Measurements from ENCODE around the gene PFDN4.
A peak's percentile ranks its signal among the peaks of the same experiment; 100 is the strongest.

Gene PFDN4

DNA sequence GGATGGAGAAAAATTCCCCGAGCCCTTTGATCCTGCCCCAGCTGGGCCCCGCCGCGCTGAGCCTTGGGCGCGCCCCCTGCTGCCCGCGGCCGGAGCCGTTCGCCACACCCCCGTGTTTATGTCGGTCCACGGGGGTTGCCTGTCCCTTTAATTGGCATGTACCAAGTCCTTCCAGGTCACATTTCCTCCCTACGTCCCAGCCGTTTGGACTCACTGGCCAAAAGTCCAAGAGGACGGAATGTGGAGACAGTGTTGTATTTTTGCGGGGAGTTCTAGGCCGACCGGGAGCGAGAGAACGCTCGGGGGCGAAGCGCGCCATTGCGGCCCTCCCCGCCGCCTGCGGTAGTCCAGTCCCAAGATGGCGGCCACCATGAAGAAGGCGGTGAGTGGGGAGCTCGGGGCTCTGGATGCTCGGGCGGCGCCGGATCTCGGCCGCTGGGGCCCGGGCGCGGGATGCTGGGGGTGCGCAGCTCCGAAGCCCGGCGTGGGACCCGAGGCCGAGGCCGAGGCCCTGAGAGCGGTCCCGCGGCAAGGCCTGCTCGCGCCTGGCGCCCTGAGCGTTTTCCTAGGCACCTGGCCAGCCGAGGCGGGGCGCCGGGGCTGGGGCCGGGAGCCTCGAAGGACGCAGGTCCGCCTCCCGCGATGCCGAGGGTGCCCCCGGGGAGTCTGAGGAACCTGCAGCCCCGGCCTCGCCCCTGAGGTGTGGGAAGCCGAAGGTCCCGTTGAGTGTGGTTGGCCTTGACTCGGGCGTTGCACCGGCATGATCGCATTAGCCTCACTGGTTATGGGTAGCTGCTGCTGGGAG lies at the start of gene PFDN4:
TSS of gene PFDN4 (plus strand) at position 345 of the 805 bp plus-strand sequence. CDS start at position 359, 14 bp downstream.
- Histone ChIP-seq H3K9me3 (ENCODE audit: control insufficient read depth, low read length) (no peaks in the 10 kb centered on the region), H3K4me1 (ENCODE audit: control insufficient read depth, insufficient read depth, low read length) (peaks cover 4% of the 10 kb centered on the region), H3K27me3 (ENCODE audit: control insufficient read depth, insufficient read depth, low read length) (no peaks in the 10 kb centered on the region), H3K4me3 (ENCODE audit: low read length) (peak within 1 kb of the TSS; percentile 80), H3K9ac (ENCODE audit: low read length) (peak within 1 kb of the TSS; percentile 98), H3K36me3 (ENCODE audit: control insufficient read depth, insufficient read depth, low read length) (no peaks in the 10 kb centered on the region)

- no peaks in the 10 kb centered on the region for H3K9me3 ChIP-seq (ENCODE audit: control insufficient read depth, low read length)
- H3K4me1 ChIP-seq (ENCODE audit: control insufficient read depth, insufficient read depth, low read length) = no peaks in the 10 kb centered on the region
- H3K9ac ChIP-seq (ENCODE audit: low read length) = no peak overlapping the region
- H3K4me3 ChIP-seq (ENCODE audit: low read length) = no peak overlapping the region
- no peaks in the 10 kb centered on the region for H3K36me3 ChIP-seq (ENCODE audit: control insufficient read depth, insufficient read depth, low read length)
- no peaks in the 10 kb centered on the region for H3K27me3 ChIP-seq (ENCODE audit: control insufficient read depth, insufficient read depth, low read length)
Measured at GRCh38 chr20:54158226-54158625, 49.7 kb upstream of the PFDN4 start.

GRCh38 chr20:54158856-54159418 lies 49.0 kb upstream of the PFDN4 start:
- Histone ChIP-seq H3K4me3 (ENCODE audit: low read length) (no peak overlapping the region), H3K36me3 (ENCODE audit: control insufficient read depth, insufficient read depth, low read length) (no peaks in the 10 kb centered on the region), H3K9ac (ENCODE audit: low read length) (no peak overlapping the region), H3K9me3 (ENCODE audit: control insufficient read depth, low read length) (no peaks in the 10 kb centered on the region), H3K27me3 (ENCODE audit: control insufficient read depth, insufficient read depth, low read length) (no peaks in the 10 kb centered on the region), H3K4me1 (ENCODE audit: control insufficient read depth, insufficient read depth, low read length) (no peaks in the 10 kb centered on the region)

GRCh38 chr20:54160065-54161007 lies 47.6 kb upstream of the PFDN4 start:
- H3K9ac ChIP-seq (ENCODE audit: low read length) = no peak overlapping the region
- H3K9me3 ChIP-seq (ENCODE audit: control insufficient read depth, low read length) = no peaks in the 10 kb centered on the region
- H3K4me3 ChIP-seq (ENCODE audit: low read length) = no peak overlapping the region
- H3K27me3 ChIP-seq (ENCODE audit: control insufficient read depth, insufficient read depth, low read length) = no peaks in the 10 kb centered on the region
- H3K4me1 ChIP-seq (ENCODE audit: control insufficient read depth, insufficient read depth, low read length) = no peaks in the 10 kb centered on the region
- H3K36me3 ChIP-seq (ENCODE audit: control insufficient read depth, insufficient read depth, low read length) = no peaks in the 10 kb centered on the region

GRCh38 chr20:54161008-54161820 lies 46.7 kb upstream of the PFDN4 start:
- Histone ChIP-seq H3K36me3 (ENCODE audit: control insufficient read depth, insufficient read depth, low read length) (no peaks in the 10 kb centered on the region), H3K9ac (ENCODE audit: low read length) (no peak overlapping the region), H3K4me1 (ENCODE audit: control insufficient read depth, insufficient read depth, low read length) (no peaks in the 10 kb centered on the region), H3K9me3 (ENCODE audit: control insufficient read depth, low read length) (no peaks in the 10 kb centered on the region), H3K4me3 (ENCODE audit: low read length) (no peak overlapping the region), H3K27me3 (ENCODE audit: control insufficient read depth, insufficient read depth, low read length) (no peaks in the 10 kb centered on the region)

- Histone ChIP-seq H3K27me3 (ENCODE audit: control insufficient read depth, insufficient read depth, low read length) (no peaks in the 10 kb centered on the region), H3K9ac (ENCODE audit: low read length) (no peak overlapping the region)
Measured at GRCh38 chr20:54161821-54162149, 46.1 kb upstream of the PFDN4 start.

GRCh38 chr20:54162378-54163009 lies 45.4 kb upstream of the PFDN4 start:
- no peaks in the 10 kb centered on the region for H3K9me3 ChIP-seq (ENCODE audit: control insufficient read depth, low read length)
- no peak overlapping the region for H3K4me3 ChIP-seq (ENCODE audit: low read length)
- H3K4me1 ChIP-seq (ENCODE audit: control insufficient read depth, insufficient read depth, low read length) = no peaks in the 10 kb centered on the region
- no peak overlapping the region for H3K9ac ChIP-seq (ENCODE audit: low read length)
- no peaks in the 10 kb centered on the region for H3K27me3 ChIP-seq (ENCODE audit: control insufficient read depth, insufficient read depth, low read length)
- H3K36me3 ChIP-seq (ENCODE audit: control insufficient read depth, insufficient read depth, low read length) = no peaks in the 10 kb centered on the region

More at GRCh38 chr20:54161821-54162149, 46.1 kb upstream of the PFDN4 start:
- Histone ChIP-seq H3K4me1 (ENCODE audit: control insufficient read depth, insufficient read depth, low read length) (no peaks in the 10 kb centered on the region), H3K4me3 (ENCODE audit: low read length) (no peak overlapping the region), H3K36me3 (ENCODE audit: control insufficient read depth, insufficient read depth, low read length) (no peaks in the 10 kb centered on the region), H3K9me3 (ENCODE audit: control insufficient read depth, low read length) (no peaks in the 10 kb centered on the region)

DNA sequence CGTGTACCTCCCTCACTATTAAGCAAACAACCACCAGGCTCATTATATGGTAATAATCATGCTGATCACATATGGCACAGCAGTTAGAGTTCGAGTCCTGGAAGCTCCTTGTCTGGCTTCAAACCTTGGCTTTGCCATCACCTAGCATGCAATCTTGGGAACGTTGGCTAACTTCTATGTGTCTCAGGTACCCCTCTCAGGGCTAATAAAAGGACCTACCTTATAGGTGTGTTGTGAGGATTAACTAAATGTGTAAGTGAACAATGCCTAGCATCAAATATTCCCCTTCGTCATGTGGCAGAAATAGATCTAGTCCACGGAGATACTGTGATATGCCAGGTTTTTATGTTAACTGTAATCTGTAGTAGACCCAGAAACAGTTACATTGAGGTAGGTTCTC lies 44.5 kb upstream of the PFDN4 start:
- no peaks in the 10 kb centered on the region for H3K4me1 ChIP-seq (ENCODE audit: control insufficient read depth, insufficient read depth, low read length)
- no peak overlapping the region for H3K9ac ChIP-seq (ENCODE audit: low read length)
- H3K36me3 ChIP-seq (ENCODE audit: control insufficient read depth, insufficient read depth, low read length) = no peaks in the 10 kb centered on the region
- H3K4me3 ChIP-seq (ENCODE audit: low read length) = no peak overlapping the region
- H3K9me3 ChIP-seq (ENCODE audit: control insufficient read depth, low read length) = no peaks in the 10 kb centered on the region
- peaks cover 7% of the 10 kb centered on the region for H3K27me3 ChIP-seq (ENCODE audit: control insufficient read depth, insufficient read depth, low read length)

DNA sequence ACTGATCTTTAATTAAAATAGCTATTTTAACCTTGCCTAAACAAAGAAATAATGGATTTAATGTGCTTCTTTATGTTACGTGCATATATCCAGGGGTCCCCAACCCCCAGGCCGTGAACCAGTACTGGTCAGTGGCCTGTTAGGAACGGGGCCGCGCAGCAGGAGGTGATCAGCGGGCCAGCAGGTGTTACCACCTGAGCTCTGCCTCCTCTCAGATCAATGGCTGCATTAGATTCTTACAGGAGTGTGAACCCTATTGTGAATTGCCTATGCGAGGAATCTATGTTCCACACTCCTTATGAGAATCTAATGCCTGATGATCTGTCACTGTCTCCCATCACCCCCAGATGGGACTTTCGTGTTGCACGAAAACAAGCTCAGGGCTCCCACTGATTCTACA lies 42.9 kb upstream of the PFDN4 start:
- peaks cover 13% of the 10 kb centered on the region for H3K27me3 ChIP-seq (ENCODE audit: control insufficient read depth, insufficient read depth, low read length)
- no peaks in the 10 kb centered on the region for H3K9me3 ChIP-seq (ENCODE audit: control insufficient read depth, low read length)
- no peak overlapping the region for H3K9ac ChIP-seq (ENCODE audit: low read length)
- no peak overlapping the region for H3K4me3 ChIP-seq (ENCODE audit: low read length)
- no peaks in the 10 kb centered on the region for H3K4me1 ChIP-seq (ENCODE audit: control insufficient read depth, insufficient read depth, low read length)
- no peaks in the 10 kb centered on the region for H3K36me3 ChIP-seq (ENCODE audit: control insufficient read depth, insufficient read depth, low read length)

- Histone ChIP-seq H3K27me3 (ENCODE audit: control insufficient read depth, insufficient read depth, low read length) (peaks cover 19% of the 10 kb centered on the region), H3K36me3 (ENCODE audit: control insufficient read depth, insufficient read depth, low read length) (no peaks in the 10 kb centered on the region), H3K9me3 (ENCODE audit: control insufficient read depth, low read length) (no peaks in the 10 kb centered on the region), H3K4me3 (ENCODE audit: low read length) (no peak overlapping the region), H3K9ac (ENCODE audit: low read length) (no peak overlapping the region), H3K4me1 (ENCODE audit: control insufficient read depth, insufficient read depth, low read length) (no peaks in the 10 kb centered on the region)
Measured at GRCh38 chr20:54165803-54166202, 42.1 kb upstream of the PFDN4 start.

DNA sequence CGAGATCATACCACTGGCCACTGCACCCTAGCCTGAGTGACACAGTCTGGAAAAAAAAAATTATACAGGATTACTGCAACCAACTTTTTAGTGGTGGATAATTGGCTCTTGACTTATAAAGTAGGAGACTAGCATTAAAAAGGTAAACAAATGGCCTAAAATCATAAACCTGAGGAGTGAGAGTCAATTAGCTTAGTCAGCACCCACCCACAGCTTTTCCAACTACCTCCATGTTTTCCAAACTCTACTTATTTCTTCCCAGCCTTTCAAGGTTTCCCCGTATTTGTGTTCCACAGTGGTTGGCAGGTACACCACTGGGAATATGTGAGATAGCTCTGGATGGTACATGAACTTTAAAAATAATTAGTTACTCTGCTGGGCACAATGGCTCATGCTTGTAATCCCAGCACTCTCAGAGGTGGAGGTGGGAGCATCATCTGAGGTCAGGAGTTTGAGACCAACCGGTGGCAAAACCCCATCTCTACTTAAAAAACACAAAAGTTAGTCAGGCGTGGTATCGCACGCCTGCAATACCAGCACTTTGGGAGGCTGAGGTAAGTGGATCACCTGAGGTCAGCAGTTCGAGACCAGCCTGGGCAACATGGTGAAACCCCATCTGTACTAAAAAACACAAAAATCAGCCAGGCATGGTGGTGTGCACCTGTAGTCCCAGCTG lies 40.8 kb upstream of the PFDN4 start:
- Histone ChIP-seq H3K27me3 (ENCODE audit: control insufficient read depth, insufficient read depth, low read length) (peaks cover 32% of the 10 kb centered on the region), H3K9me3 (ENCODE audit: control insufficient read depth, low read length) (no peaks in the 10 kb centered on the region), H3K4me1 (ENCODE audit: control insufficient read depth, insufficient read depth, low read length) (peaks cover under 1% of the 10 kb centered on the region)

More for the DNA sequence above, 40.8 kb upstream of the PFDN4 start:
- no peak overlapping the region for H3K9ac ChIP-seq (ENCODE audit: low read length)
- H3K4me3 ChIP-seq (ENCODE audit: low read length) = no peak overlapping the region
- H3K36me3 ChIP-seq (ENCODE audit: control insufficient read depth, insufficient read depth, low read length) = no peaks in the 10 kb centered on the region
